Measurements from ENCODE around the gene DNAJB8.

- TF ChIP-seq NFRKB (IDR thresholded peaks at IDR 0.05) (no peak), SUZ12 (IDR thresholded peaks at IDR 0.05) (no peak), ZNF384 (IDR thresholded peaks at IDR 0.05) (no peak), LEF1 (IDR thresholded peaks at IDR 0.05; ENCODE audit: borderline replicate concordance) (no peak), HDGF (IDR thresholded peaks at IDR 0.05; ENCODE audit: borderline replicate concordance) (no peak), FOXM1 (IDR thresholded peaks at IDR 0.05; ENCODE audit: borderline replicate concordance) (no peak), ELF4 (IDR thresholded peaks at IDR 0.05) (no peak), BHLHE40 (IDR thresholded peaks at IDR 0.05; ENCODE audit: borderline replicate concordance) (no peak), SP1 (IDR thresholded peaks at IDR 0.05) (no peak)
Measured at GRCh38 chr3:128508852-128509251, 42.2 kb upstream of the DNAJB8 start.
